ENCODE data around the gene KAZN. TPM values are rescaled to one million over a fixed set of nuclear protein-coding genes. Genes with fewer than 3 reads are reported as not detected.

Gene KAZN
- polyA plus RNA-seq, 1 donor from 2014 or later = 20.6 TPM

- H3K4me3 ChIP-seq (ENCODE audit: low read length) = no peak overlapping the region
- H3K27ac ChIP-seq (ENCODE audit: low read length) = no peak overlapping the region
- no peaks in the 10 kb centered on the region for H3K36me3 ChIP-seq (ENCODE audit: insufficient read depth, low read length)
- H3K9ac ChIP-seq (ENCODE audit: low read length) = no peak overlapping the region
- H3K27me3 ChIP-seq (ENCODE audit: insufficient read depth, low read depth, low read length) = no peaks in the 10 kb centered on the region
- no peak overlapping the region for H3K4me2 ChIP-seq (ENCODE audit: low read length)
- H3K9me2 ChIP-seq (ENCODE audit: insufficient read depth, low read length) = no peaks in the 10 kb centered on the region
- H2AFZ ChIP-seq (ENCODE audit: low read depth, low read length) = no peak overlapping the region
- TF ChIP-seq REST (IDR thresholded peaks at IDR 0.05; ENCODE audit: borderline replicate concordance) (no peak), MXI1 (conservative IDR thresholded peaks at IDR 0.05; ENCODE audit: poor library complexity, severe bottlenecking) (no peak), POLR2AphosphoS5 (IDR thresholded peaks at IDR 0.05) (no peak), EP300 (conservative IDR thresholded peaks at IDR 0.05; ENCODE audit: poor library complexity, severe bottlenecking) (no peak)
- peaks cover 4% of the 10 kb centered on the region for H3K79me2 ChIP-seq (replicated peaks; ENCODE audit: insufficient read depth, low read length)
- H4K20me1 ChIP-seq (ENCODE audit: insufficient read depth) = no peaks in the 10 kb centered on the region
- H3F3A ChIP-seq (ENCODE audit: insufficient read depth, low read length, poor library complexity, severe bottlenecking) = no peaks in the 10 kb centered on the region
- no peaks in the 10 kb centered on the region for H3K9me3 ChIP-seq (ENCODE audit: low read length)
Measured at GRCh38 chr1:14699620-14700019, 101.1 kb downstream of the KAZN start.

- H3F3A ChIP-seq (ENCODE audit: insufficient read depth, low read length, poor library complexity, severe bottlenecking) = no peaks in the 10 kb centered on the region
- TF ChIP-seq CTCF (IDR thresholded peaks at IDR 0.05; ENCODE audit: poor library complexity, severe bottlenecking) (no peak), SMC3 (conservative IDR thresholded peaks at IDR 0.05; ENCODE audit: poor library complexity) (no peak), RAD21 (conservative IDR thresholded peaks at IDR 0.05) (no peak), MXI1 (conservative IDR thresholded peaks at IDR 0.05; ENCODE audit: poor library complexity, severe bottlenecking) (no peak), TAF1 (IDR thresholded peaks at IDR 0.05; ENCODE audit: low read depth) (no peak), POLR2AphosphoS5 (IDR thresholded peaks at IDR 0.05) (no peak)
- peaks cover 7% of the 10 kb centered on the region for H3K9me3 ChIP-seq (ENCODE audit: low read length)
- H3K4me3 ChIP-seq (ENCODE audit: low read length) = no peak overlapping the region
- no peaks in the 10 kb centered on the region for H4K20me1 ChIP-seq (ENCODE audit: insufficient read depth)
- H3K36me3 ChIP-seq (ENCODE audit: insufficient read depth, low read length) = no peaks in the 10 kb centered on the region
- no peak overlapping the region for H3K27ac ChIP-seq (ENCODE audit: low read length)
- no peaks in the 10 kb centered on the region for H3K9me2 ChIP-seq (ENCODE audit: insufficient read depth, low read length)
- no peak overlapping the region for H3K4me2 ChIP-seq (ENCODE audit: low read length)
- no peak overlapping the region for H2AFZ ChIP-seq (ENCODE audit: low read depth, low read length)
- no peaks in the 10 kb centered on the region for H3K27me3 ChIP-seq (ENCODE audit: insufficient read depth, low read depth, low read length)
- no peaks in the 10 kb centered on the region for H3K79me2 ChIP-seq (replicated peaks; ENCODE audit: insufficient read depth, low read length)
- H3K9ac ChIP-seq (ENCODE audit: low read length) = no peak overlapping the region
Measured at GRCh38 chr1:14704846-14705245, 106.4 kb downstream of the KAZN start.

GRCh38 chr1:14705824-14706223 lies 107.3 kb downstream of the KAZN start:
- H3F3A ChIP-seq (ENCODE audit: insufficient read depth, low read length, poor library complexity, severe bottlenecking) = no peaks in the 10 kb centered on the region
- H3K9me2 ChIP-seq (ENCODE audit: insufficient read depth, low read length) = no peaks in the 10 kb centered on the region
- no peak overlapping the region for H3K4me2 ChIP-seq (ENCODE audit: low read length)
- no peak for TF ChIP-seq RAD21 (conservative IDR thresholded peaks at IDR 0.05)
- no peak for TF ChIP-seq POLR2AphosphoS5 (IDR thresholded peaks at IDR 0.05)
- no peak for TF ChIP-seq EZH2 (IDR thresholded peaks at IDR 0.05; ENCODE audit: borderline replicate concordance, insufficient read depth, low read length, poor library complexity, severe bottlenecking)
- H3K9me3 ChIP-seq (ENCODE audit: low read length) = peaks cover 7% of the 10 kb centered on the region
- H4K20me1 ChIP-seq (ENCODE audit: insufficient read depth) = no peaks in the 10 kb centered on the region
- no peak overlapping the region for H3K9ac ChIP-seq (ENCODE audit: low read length)
- no peak overlapping the region for H3K4me3 ChIP-seq (ENCODE audit: low read length)
- peaks cover 2% of the 10 kb centered on the region for H3K79me2 ChIP-seq (replicated peaks; ENCODE audit: insufficient read depth, low read length)
- H3K27me3 ChIP-seq (ENCODE audit: insufficient read depth, low read depth, low read length) = no peaks in the 10 kb centered on the region
- H2AFZ ChIP-seq (ENCODE audit: low read depth, low read length) = no peak overlapping the region
- no peaks in the 10 kb centered on the region for H3K36me3 ChIP-seq (ENCODE audit: insufficient read depth, low read length)
- H3K27ac ChIP-seq (ENCODE audit: low read length) = no peak overlapping the region
